ENCODE measurements around the gene UBE3D.

- no peak for TF ChIP-seq ARNTL (CRISPR knock-in tag; IDR thresholded peaks at IDR 0.05; ENCODE audit: borderline replicate concordance, low read depth)
- no peak for TF ChIP-seq ZNF70 (CRISPR knock-in tag; IDR thresholded peaks at IDR 0.05)
- TF ChIP-seq TOX (CRISPR knock-in tag; IDR thresholded peaks at IDR 0.05; ENCODE audit: borderline replicate concordance): no peak
- no peak for TF ChIP-seq ZC3H10 (CRISPR knock-in tag; IDR thresholded peaks at IDR 0.05)
- no peak for TF ChIP-seq ZFP30 (CRISPR knock-in tag; IDR thresholded peaks at IDR 0.05)
- no peak for TF ChIP-seq CSDC2 (CRISPR knock-in tag; IDR thresholded peaks at IDR 0.05)
- no peak for TF ChIP-seq ZNF8 (CRISPR knock-in tag; IDR thresholded peaks at IDR 0.05)
These were observed 201.9 kb downstream of the UBE3D start for GRCh38 chr6:82863781-82864180.

Data from SK-N-SH treated with all-trans-retinoic acid at 6 μM for 48 hours (cell line).